Testis (tissue), 3 donors: ENCODE data around the gene PTGIR. TPM values are rescaled to one million over a fixed set of nuclear protein-coding genes. Genes with fewer than 3 reads are reported as not detected.

Experiments
- DNase-seq: peaks from one replicate; pipeline ENCODE4 v3.0.0-alpha.2; 2019
- H3K27ac ChIP-seq, 2 donors: fragments of 200-600 bp; sonication (generic); one replicate each; pipeline ENCODE4 v1.5.1; 2019
- H3K27me3 ChIP-seq: fragments of 200-600 bp; sonication (generic); one replicate; pipeline ENCODE4 v1.5.1; 2019
- H3K36me3 ChIP-seq: fragments of 200-600 bp; sonication (generic); one replicate; pipeline ENCODE4 v1.5.1; 2017; ENCODE audit warnings: low read depth; ENCODE audit errors: missing control alignments
- H3K4me1 ChIP-seq: fragments of 200-600 bp; sonication (generic); one replicate; pipeline ENCODE4 v1.5.1; 2019
- H3K4me3 ChIP-seq, 2 donors: fragments of 200-600 bp; sonication (generic); one replicate each; pipeline ENCODE4 v1.5.1; 2017 to 2019
- H3K9me3 ChIP-seq: fragments of 200-600 bp; sonication (generic); one replicate; pipeline ENCODE4 v1.5.1; 2017
- POLR2A ChIP-seq: fragments of 450-650 bp; IDR thresholded peaks from one replicate; pipeline ENCODE4 v1.6.1; 2017; ENCODE audit warnings: antibody characterized with exemption, mild to moderate bottlenecking, moderate library complexity
- WGBS, 2 donors: methylation state at CpG; one replicate each; pipeline ENCODE4 v1.1.5; 2018; 5-methylcytosine and 5-hydroxymethylcytosine counted together
- intact Hi-C: fragments of 100-400 bp; cut with DNase I; formaldehyde crosslinking; loops from one replicate; pipeline ENCODE4 v1.15.1; 2023; ENCODE audit warnings: low total_unique reads
- polyA plus RNA-seq: library from polyadenylated mRNA; stranded (reverse); fragments of 350-450 nt; fragmentation: Illumina TruSeq; extraction: RNeasy Lipid Tissue Mini Kit (QIAGEN cat#74804); gene quantifications from one replicate; pipeline ENCODE4 v1.2.3, GENCODE V29; 2014; ENCODE audit warnings: low read depth, low replicate concordance; ENCODE audit not compliant: insufficient read depth
- total RNA-seq, 2 donors: library from RNA; depleted of rRNA; stranded (reverse); fragments of >200 nt; gene quantifications; one replicate each; pipeline ENCODE4 v1.2.3, GENCODE V29; 2016
- TF ChIP-seq, protein P1 (sequence below), 3 experiments: fragments of 450-650 bp in 2 of 3; fragments of 200-600 bp in 1 of 3; sonication (generic) in 1 of 3; IDR thresholded peaks; one replicate each; pipeline ENCODE4 v1.5.1; 2016 to 2019; ENCODE audit warnings: antibody characterized with exemption in 3 of 3, mild to moderate bottlenecking in 2 of 3, moderate library complexity in 1 of 3

PTGIR gene
- total and polyA plus RNA-seq, 3 donors from 2014 or later: 0.63 to 1.0 (median 0.87) TPM

- no peaks in the 10 kb centered on the region for H3K27me3 ChIP-seq
- no peak overlapping the region for H3K4me3 ChIP-seq
- intact Hi-C loops: no loop called here
- H3K36me3 ChIP-seq: no peaks in the 10 kb centered on the region
- no peaks in the 10 kb centered on the region for H3K9me3 ChIP-seq
- TF ChIP-seq, protein P1, sequence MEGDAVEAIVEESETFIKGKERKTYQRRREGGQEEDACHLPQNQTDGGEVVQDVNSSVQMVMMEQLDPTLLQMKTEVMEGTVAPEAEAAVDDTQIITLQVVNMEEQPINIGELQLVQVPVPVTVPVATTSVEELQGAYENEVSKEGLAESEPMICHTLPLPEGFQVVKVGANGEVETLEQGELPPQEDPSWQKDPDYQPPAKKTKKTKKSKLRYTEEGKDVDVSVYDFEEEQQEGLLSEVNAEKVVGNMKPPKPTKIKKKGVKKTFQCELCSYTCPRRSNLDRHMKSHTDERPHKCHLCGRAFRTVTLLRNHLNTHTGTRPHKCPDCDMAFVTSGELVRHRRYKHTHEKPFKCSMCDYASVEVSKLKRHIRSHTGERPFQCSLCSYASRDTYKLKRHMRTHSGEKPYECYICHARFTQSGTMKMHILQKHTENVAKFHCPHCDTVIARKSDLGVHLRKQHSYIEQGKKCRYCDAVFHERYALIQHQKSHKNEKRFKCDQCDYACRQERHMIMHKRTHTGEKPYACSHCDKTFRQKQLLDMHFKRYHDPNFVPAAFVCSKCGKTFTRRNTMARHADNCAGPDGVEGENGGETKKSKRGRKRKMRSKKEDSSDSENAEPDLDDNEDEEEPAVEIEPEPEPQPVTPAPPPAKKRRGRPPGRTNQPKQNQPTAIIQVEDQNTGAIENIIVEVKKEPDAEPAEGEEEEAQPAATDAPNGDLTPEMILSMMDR (IDR thresholded peaks at IDR 0.05): no peak
- TF ChIP-seq POLR2A: no peak
- 83 to 87% methylated on average over 30 of the region's 30 CpGs for WGBS, 2 donors
- peaks cover 8% of the 10 kb centered on the region for H3K4me1 ChIP-seq
- no peak overlapping the region for H3K27ac ChIP-seq
- no peak for DNase-seq
Measured at GRCh38 chr19:46609511-46610412, 15.1 kb downstream of the PTGIR start.

DNA sequence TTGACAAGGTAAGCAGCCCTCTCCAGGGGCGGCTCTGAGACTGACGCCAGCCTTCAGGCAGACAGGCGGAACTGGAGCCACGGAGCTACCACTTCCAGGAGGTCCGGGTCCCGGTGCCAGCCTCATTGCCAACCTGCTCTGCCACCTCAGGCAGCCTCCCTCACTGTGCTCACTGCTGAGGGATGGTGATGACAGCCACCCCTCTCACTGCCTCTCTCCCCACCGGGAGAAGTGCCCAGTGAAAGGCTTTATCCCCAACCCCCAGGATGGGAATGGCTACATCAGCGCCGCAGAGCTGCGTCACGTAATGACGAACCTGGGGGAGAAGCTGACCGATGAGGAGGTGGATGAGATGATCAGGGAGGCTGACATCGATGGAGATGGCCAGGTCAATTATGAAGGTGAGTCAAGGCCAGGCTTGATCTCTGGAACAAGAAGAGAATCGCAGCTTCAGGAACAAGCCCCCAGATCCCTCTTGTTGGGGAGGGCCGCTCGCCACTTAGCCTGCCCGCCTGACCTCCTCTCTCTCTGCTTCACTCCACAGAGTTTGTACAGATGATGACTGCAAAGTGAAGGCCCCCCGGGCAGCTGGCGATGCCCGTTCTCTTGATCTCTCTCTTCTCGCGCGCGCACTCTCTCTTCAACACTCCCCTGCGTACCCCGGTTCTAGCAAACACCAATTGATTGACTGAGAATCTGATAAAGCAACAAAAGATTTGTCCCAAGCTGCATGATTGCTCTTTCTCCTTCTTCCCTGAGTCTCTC is 16.1 kb downstream of the PTGIR start:
- no peak overlapping the region for H3K27ac ChIP-seq
- intact Hi-C loops: no loop called here
- DNase-seq: no peak
- no peak for TF ChIP-seq POLR2A
- no peaks in the 10 kb centered on the region for H3K9me3 ChIP-seq
- H3K4me3 ChIP-seq: no peak overlapping the region
- H3K4me1 ChIP-seq: peaks cover 17% of the 10 kb centered on the region
- H3K36me3 ChIP-seq: no peaks in the 10 kb centered on the region
- WGBS, 2 donors: 92% methylated on average over 22 to 27 of the region's 27 CpGs
- H3K27me3 ChIP-seq: no peaks in the 10 kb centered on the region

GRCh38 chr19:46608178-46608577 is 16.7 kb downstream of the PTGIR start:
- Histone ChIP-seq H3K4me1 (peaks cover 22% of the 10 kb centered on the region), H3K4me3 (no peak overlapping the region), H3K27me3 (no peaks in the 10 kb centered on the region), H3K27ac (no peak overlapping the region), H3K9me3 (no peaks in the 10 kb centered on the region), H3K36me3 (no peaks in the 10 kb centered on the region)
- intact Hi-C loops: no loop called here
- WGBS, 2 donors: 89 to 90% methylated on average over 9 of the region's 9 CpGs
- TF ChIP-seq POLR2A: no peak
- TF ChIP-seq, protein P1 (IDR thresholded peaks at IDR 0.05): no peak
- no peak for DNase-seq

DNA sequence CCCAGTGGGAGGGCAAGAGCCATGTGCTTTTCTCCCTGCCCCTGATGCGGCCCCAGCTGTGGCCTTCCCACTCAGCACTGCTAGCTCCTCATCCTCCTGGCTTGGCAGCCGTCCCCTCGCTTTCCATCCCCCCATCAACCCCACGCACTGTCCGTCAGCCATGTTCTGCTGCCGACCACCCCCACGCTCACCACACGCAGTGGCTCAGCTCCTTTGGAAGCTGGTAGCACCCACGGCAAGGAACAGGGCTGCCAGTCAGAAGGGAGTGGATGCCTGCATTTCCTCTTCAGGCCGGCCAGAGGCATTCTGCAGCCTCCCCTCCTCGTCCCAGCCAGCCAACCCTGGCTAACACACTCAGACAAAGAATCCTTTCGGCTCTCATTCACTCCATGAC is 17.4 kb downstream of the PTGIR start:
- no peak overlapping the region for H3K27ac ChIP-seq
- no peaks in the 10 kb centered on the region for H3K36me3 ChIP-seq
- intact Hi-C loops: no loop called here
- no peaks in the 10 kb centered on the region for H3K27me3 ChIP-seq
- TF ChIP-seq POLR2A: no peak
- TF ChIP-seq, protein P1 (IDR thresholded peaks at IDR 0.05): no peak
- no peak for DNase-seq
- H3K9me3 ChIP-seq: no peaks in the 10 kb centered on the region
- peaks cover 30% of the 10 kb centered on the region for H3K4me1 ChIP-seq
- 83 to 92% methylated on average over 10 to 12 of the region's 12 CpGs for WGBS, 2 donors
- no peak overlapping the region for H3K4me3 ChIP-seq

DNA sequence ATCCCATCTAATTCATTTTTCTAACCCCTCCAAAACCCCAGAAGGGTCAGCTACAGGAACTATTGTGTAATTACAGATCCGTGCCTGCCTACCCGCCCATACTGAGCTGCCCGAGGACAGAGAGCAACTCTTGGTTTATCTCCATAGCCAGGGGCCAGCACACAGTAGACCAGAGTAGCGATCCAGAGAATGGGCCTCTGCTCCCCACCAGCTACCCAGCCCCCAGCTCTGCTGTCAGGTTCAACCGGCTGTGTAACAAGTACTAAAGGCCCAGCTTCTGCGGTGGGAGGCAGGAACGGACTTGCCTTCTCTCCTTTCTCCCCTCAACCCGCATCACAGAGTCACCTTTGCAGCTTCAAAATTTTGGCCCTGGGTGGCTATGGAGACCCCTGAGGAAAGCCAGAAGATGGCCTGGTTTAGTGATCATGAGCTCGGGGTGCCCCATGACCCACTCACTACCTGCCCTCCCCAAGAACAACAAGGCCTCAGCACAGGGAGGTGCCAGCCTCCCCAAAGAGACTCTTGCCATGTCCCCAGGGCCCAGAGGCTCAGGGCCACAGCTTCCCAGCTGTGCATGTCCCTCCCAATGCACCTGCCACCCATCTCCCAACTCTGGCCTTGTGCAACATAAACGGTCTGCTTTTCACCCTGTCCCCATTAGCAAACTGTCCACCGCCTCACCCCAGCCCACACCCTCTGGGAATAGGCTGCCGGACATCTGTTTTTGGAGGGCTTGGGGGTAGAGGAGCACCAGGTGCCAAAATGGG is 18.0 kb downstream of the PTGIR start:
- H3K4me1 ChIP-seq: peaks cover 35% of the 10 kb centered on the region
- DNase-seq: no peak
- H3K36me3 ChIP-seq: no peaks in the 10 kb centered on the region
- no peaks in the 10 kb centered on the region for H3K27me3 ChIP-seq
- H3K4me3 ChIP-seq: no peak overlapping the region
- no peak for TF ChIP-seq POLR2A
- TF ChIP-seq, protein P1 (IDR thresholded peaks at IDR 0.05): no peak
- 81 to 83% methylated on average over 12 of the region's 12 CpGs for WGBS, 2 donors
- H3K27ac ChIP-seq: no peak overlapping the region
- intact Hi-C loops: no loop called here
- no peaks in the 10 kb centered on the region for H3K9me3 ChIP-seq
